NCI-H2107 (cell line): Measurements from ENCODE around the gene FXYD4.
"Not testable (repeated sequence)": the region's sequence is repeated elsewhere in the genome, so short reads cannot be mapped to it uniquely, and the experiment has no call there.

ENCODE experiments used
- DNase-seq: peaks from one replicate; lab custom pipeline; 2025; lab: John Stamatoyannopoulos, UW

Gene FXYD4

GRCh38 chr10:43376046-43376635 is 4.7 kb downstream of the FXYD4 start:
- DNase-seq: no peak

- DNase-seq: no peak
Observed at GRCh38 chr10:43376828-43377423, 5.5 kb downstream of the FXYD4 start.

GRCh38 chr10:43377424-43377883 is 6.0 kb downstream of the FXYD4 start:
- no peak for DNase-seq

- no peak for DNase-seq
Observed at GRCh38 chr10:43380610-43381222, 9.3 kb downstream of the FXYD4 start.

GRCh38 chr10:43383204-43383971 is 12.0 kb downstream of the FXYD4 start:
- DNase-seq: no peak

GRCh38 chr10:43384252-43385221 is 13.1 kb downstream of the FXYD4 start:
- DNase-seq: no peak

- DNase-seq: no peak
Observed at GRCh38 chr10:43385412-43386004, 14.1 kb downstream of the FXYD4 start.

- DNase-seq: no peak
Observed at GRCh38 chr10:43386549-43386948, 15.1 kb downstream of the FXYD4 start.

- DNase-seq: no peak
Observed at GRCh38 chr10:43386981-43387677, 15.7 kb downstream of the FXYD4 start.

GRCh38 chr10:43387678-43388032 is 16.2 kb downstream of the FXYD4 start:
- DNase-seq: no peak

- no peak for DNase-seq
Observed at GRCh38 chr10:43389867-43390266, 18.4 kb downstream of the FXYD4 start.

GRCh38 chr10:43390333-43390732 is 18.9 kb downstream of the FXYD4 start:
- no peak for DNase-seq

- no peak for DNase-seq
Observed at GRCh38 chr10:43390759-43391158, 19.3 kb downstream of the FXYD4 start.

- no peak for DNase-seq
Observed at GRCh38 chr10:43391496-43391895, 20.1 kb downstream of the FXYD4 start.

GRCh38 chr10:43392748-43393147 is 21.3 kb downstream of the FXYD4 start:
- no peak for DNase-seq

- DNase-seq: not testable (repeated sequence)
Observed at GRCh38 chr10:43393186-43393585, 21.8 kb downstream of the FXYD4 start.

- no peak for DNase-seq
Observed at GRCh38 chr10:43393606-43394360, 22.3 kb downstream of the FXYD4 start.

- DNase-seq: no peak
Observed at GRCh38 chr10:43394868-43395267, 23.4 kb downstream of the FXYD4 start.

GRCh38 chr10:43395571-43396060 is 24.2 kb downstream of the FXYD4 start:
- no peak for DNase-seq
